ENCODE data around the gene FBP2.
"Not testable (repeated sequence)": the region's sequence is repeated elsewhere in the genome, so short reads cannot be mapped to it uniquely, and the experiment has no call there.

FBP2 gene

DNA sequence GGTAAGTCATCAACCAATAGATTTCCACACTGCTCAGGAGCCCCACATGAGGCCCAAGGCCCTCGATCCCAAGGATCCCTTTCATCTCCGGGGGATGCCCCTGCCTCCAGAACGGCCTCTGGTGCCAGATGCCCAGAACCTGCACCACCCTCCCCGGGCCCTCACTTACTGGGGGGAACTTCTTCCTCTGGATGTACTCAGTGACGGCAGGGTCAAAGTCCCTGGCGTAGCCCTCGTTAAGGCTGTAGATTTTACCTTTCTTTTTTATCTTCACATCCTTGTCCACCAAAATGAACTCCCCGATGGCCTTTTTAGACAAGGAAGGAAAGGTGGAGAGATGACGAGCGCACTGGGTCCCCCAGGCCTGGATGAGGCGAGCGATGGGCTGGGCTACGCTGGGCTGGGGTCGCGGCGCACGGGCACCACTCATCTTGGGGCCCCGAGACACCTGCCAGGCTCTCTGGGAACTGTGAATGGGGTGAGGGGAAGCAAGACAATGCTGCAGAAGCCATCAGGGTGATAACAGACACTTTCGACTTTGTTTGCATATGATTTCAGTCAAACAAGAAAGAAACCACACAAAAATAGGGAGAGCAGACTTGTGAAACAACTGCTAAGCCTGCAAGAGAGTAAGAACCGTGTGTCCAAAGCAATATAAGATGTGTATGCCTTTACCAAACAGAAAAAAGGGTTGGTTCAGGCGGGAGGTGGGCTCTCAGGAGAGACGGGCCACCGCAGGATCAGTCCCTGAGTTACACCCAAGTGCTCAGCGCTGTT lies 13.2 kb upstream of the FBP2 start:
- no peak for DNase-seq (ENCODE audit: low read depth)

GRCh38 chr9:94603259-94604160 lies 9.9 kb upstream of the FBP2 start:
- peak; percentile 18 for DNase-seq (ENCODE audit: low read depth)

- no peak for DNase-seq (ENCODE audit: low read depth)
These were observed 9.0 kb upstream of the FBP2 start for GRCh38 chr9:94602666-94603065.

DNA sequence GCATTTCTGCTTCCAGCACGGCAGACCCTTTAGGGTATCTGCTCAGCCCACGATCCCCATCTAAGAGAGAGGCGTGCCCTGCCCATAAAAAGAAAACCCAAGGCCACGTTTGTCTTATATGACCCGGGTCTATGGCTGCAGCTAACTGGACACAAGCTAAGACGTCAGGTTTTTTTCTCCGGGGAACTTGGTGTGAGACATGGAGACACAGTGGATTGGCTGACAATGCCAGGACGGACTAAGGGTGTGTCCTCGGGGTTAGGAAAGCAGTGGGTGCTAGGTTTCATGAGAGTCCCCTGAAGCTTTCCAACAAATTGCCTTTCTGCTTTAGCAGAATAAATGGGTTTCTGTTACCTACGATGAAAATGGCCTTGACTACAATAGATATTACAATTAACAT lies 7.1 kb upstream of the FBP2 start:
- no peak for DNase-seq (ENCODE audit: low read depth)

GRCh38 chr9:94600258-94600657 lies 6.6 kb upstream of the FBP2 start:
- no peak for DNase-seq (ENCODE audit: low read depth)

DNA sequence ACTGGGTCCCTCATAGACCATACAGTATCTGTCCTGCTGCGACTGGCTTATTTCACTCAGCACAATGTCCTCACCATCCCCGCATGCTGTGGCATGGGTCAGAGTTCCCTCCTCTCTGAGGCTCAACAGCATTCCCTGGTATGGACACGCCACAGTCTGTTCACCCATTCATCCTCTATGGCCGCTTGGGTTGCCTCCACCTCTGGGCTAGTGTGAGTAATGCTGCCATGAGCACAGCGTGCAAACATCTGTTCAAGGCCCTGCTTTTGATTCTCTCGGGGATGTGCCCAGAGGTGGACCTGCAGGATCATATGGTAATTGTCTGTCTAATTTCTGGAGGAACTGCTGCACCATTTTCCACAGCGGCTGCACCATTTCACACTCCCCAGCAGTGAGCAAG lies 5.5 kb upstream of the FBP2 start:
- no peak for DNase-seq (ENCODE audit: low read depth)

DNA sequence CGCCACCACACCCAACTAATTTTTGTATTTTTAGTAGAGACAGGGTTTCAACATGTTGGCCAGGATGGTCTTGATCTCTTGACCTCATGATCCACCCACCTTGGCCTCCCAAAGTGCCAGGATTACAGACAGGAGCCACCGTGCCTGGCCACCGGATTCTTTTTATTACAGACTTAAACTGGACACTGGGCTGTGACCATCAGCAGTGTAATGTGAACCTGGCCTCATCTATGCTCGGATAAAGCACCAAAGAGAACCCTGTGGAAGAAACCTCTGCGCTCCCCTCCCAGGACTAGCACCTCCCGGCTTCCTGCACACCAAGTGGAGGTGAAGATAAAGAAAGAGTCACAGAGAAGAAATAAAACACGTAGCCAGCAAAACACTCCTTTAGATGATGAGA lies 941 bp downstream of the FBP2 start:
- not testable (repeated sequence) for DNase-seq (ENCODE audit: low read depth)

DNA sequence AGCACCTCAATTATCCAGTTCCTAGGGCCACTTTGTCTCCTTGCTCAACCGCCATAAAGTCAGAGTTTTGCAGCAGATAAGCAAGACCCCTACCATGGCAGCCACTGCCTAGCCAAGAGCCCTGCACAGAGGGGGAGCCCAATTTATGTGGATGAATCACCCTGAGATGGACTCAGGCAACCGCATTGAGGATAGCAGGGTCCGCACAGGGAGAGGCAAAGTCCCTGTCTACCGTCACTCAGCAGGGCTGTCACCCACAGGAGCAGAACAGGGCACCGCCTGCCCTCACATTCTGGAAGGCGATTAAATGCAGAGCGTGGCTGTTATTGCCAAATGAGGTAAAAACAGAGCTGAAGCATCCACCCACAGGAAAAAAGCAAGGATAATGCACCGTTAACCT lies 1.7 kb downstream of the FBP2 start:
- DNase-seq (ENCODE audit: low read depth) = no peak

DNA sequence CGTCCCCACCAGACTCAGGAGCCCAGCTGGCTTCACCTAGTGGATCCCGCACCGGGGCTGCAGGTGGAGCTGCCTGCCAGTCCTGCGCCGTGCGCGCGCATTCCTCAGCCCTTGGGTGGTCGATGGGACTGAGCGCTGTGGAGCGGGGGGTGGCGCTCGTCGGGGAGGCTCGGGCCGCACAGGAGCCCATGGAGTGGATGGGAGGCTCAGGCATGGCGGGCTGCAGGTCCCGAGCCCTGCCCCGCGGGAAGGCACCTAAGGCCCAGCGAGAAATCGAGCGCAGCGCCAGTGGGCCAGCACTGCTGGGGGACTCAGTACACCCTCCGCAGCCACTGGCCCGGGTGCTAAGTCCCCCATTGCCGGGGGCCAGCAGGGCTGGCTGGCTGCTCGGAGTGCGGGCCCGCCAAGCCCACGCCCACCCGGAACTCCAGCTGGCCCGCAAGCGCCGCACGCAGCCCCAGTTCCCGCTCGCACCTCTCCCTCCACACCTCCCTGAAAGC lies 2.5 kb downstream of the FBP2 start:
- not testable (repeated sequence) for DNase-seq (ENCODE audit: low read depth)

DNA sequence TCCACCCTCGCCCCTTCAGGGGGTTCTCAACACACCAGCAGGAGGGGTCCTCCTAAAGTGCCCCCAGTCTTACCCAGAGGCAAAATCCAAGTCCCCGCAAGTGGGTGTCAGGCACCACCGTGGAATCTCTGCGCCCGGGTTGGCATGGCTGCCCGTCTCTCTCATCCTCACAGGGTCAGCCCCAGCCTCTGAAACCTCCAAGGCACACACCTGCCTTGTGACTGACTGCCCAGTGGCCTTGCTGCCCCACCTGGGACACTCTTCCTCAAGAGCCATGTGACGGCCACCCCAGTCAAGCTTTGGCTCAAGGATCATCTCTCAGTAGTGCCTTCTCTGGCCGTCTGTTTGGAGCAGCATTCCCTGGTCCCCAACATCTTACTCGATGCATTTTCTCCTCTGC lies 4.9 kb downstream of the FBP2 start:
- DNase-seq (ENCODE audit: low read depth) = no peak

GRCh38 chr9:94586814-94587213 lies 6.8 kb downstream of the FBP2 start:
- no peak for DNase-seq (ENCODE audit: low read depth)

- no peak for DNase-seq (ENCODE audit: low read depth)
These were observed 7.3 kb downstream of the FBP2 start for GRCh38 chr9:94586316-94586715.

DNA sequence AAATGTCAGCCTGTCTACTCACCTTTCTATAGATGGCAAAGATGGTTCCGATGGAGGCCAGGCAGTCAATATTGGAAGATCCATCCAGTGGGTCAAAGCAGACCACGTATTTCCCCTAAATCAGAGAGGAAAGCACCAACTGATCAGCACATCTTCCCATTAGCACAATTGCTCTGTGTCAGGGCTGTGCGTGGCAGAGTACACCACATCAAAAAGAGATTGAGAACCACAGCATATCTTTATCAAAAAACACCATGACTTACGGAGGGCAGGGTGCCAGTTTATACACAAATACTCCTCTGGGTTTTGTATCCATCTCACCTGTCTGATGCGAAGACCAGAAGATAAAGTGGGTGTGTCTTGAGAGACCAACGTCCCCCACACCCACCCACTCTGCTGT lies 9.1 kb downstream of the FBP2 start:
- no peak for DNase-seq (ENCODE audit: low read depth)

- no peak for DNase-seq (ENCODE audit: low read depth)
These were observed 11.9 kb downstream of the FBP2 start for GRCh38 chr9:94581728-94582127.

GRCh38 chr9:94577571-94577970 lies 16.1 kb downstream of the FBP2 start:
- no peak for DNase-seq (ENCODE audit: low read depth)

- no peak for DNase-seq (ENCODE audit: low read depth)
These were observed 16.6 kb downstream of the FBP2 start for GRCh38 chr9:94577036-94577435.

- DNase-seq (ENCODE audit: low read depth) = no peak
These were observed 17.5 kb downstream of the FBP2 start for GRCh38 chr9:94576131-94576530.

DNA sequence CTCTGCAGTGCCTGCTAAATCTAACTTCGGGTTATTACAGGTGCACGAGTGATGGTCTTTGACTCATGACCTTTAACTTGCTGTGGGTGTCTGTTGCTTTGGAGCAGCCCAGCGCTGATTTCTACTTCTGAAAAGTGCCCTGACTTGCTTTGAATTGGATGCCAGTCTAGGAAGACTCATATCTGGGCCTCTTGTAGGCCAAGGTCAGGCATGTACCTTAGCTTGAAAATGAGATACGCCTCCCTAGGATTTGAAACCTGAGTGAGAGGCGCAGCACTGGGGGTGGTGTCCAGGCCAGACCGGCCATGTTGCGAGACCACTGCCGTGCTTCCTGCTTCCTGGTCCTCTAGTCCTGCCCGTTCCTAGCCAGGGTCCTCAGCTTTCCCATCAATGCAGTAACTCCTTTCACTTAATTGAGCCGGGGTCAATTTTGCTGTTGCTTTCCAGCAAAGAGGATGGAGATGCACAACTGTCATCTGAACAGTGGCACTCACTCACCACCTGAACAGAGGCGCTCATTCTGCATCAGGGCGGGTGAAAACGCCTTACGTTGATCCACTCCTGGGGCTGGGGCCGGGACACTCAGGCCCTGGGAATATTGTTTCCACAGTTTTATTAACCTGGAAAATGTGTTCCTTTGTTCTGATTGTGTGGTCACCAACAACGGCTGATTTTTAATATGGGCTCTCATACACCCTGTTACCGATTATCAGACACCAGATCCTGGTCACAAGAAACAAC lies 24.5 kb downstream of the FBP2 start:
- no peak for DNase-seq (ENCODE audit: low read depth)

DNA sequence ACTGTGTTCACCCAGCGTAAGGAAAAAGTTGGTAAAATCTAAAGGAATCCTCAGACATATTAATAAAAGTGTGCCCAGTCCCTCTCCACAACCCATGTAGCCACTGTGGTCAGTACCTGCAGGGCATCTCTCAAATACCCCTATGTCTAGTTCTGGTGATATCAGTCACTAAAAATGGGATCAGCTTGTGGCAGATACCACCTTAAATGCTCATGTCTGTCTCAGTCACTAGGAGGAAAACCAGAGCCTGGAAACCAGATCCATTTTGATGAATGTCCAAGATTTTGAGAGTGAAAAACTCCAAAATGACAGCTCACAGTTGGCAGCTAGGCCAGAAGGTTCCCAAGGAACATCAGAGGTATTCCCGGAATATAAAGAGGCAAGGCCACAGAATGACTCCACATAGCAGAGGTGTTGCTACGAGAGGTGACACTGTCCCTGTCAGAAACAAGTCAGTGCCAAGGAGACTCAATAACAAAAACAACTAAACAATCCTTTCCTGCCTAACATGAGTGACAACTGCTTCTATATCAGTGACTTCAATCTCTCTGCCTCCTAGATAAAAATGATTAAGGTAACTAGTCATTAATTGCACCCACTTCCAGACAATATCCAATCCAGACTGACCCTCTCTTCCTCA lies 25.3 kb downstream of the FBP2 start:
- no peak for DNase-seq (ENCODE audit: low read depth)

DNA sequence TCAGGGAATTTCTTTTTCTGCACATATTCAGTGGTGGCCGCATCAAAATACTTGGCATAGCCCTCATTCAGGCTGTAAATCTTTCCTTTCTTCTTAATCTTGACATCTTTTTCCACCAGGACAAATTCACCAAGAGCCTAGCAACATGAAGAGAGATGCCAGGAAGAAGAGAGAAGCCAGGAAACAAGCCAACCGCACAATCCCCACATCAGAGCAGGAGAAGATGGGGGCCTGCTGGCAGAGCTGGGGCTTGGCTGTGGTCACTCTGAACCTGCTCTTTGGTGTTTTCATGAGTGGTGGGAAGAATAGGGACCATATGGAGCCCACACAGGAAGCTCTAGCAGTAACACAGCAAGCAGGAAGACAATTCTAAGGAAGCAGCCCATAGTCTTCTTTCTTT lies 26.4 kb downstream of the FBP2 start:
- no peak for DNase-seq (ENCODE audit: low read depth)

GRCh38 chr9:94566550-94566949 lies 27.1 kb downstream of the FBP2 start:
- DNase-seq (ENCODE audit: low read depth) = no peak

DNA sequence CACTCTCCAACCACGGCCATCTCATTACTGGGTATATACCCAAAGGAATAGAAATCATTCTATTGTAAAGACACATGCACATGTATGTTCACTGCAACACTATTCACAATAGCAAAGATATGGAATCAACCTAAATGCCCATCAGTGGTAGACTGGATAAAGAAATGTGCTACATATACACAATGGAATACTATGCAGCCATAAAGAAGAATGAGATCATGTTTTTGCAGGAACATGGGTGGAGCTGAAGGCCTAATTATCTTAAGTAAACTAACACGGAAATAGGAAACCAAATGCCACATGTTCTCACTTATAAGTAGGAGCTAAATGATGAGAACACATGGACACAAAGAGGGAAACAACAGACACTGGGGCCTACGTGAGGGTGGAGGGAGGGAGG lies 29.3 kb downstream of the FBP2 start:
- not testable (repeated sequence) for DNase-seq (ENCODE audit: low read depth)

All from CMK (cell line).